Activated CD4-positive, alpha-beta T cell treated with anti-CD3 and anti-CD28 coated beads for 4 hours (primary cell): ENCODE results near the gene MAD2L1.
"Not testable (repeated sequence)": the region's sequence is repeated elsewhere in the genome, so short reads cannot be mapped to it uniquely, and the experiment has no call there.

Experiments used
- DNase-seq, 2 donors: peaks; one replicate each; pipeline ENCODE4 v3.0.0-alpha.2; 2020

The MAD2L1 gene

GRCh38 chr4:120066517-120067340, at the start of gene MAD2L1:
TSS of gene MAD2L1 (minus strand) at chr4:120066848. CDS start at chr4:120066734, 114 bp downstream.
- DNase-seq, result peak; percentile 99

- DNase-seq, result no peak
Observed at GRCh38 chr4:120111745-120112144, 45.1 kb upstream of the MAD2L1 start.

- DNase-seq, result no peak
Observed at GRCh38 chr4:120109406-120109805, 42.8 kb upstream of the MAD2L1 start.

- DNase-seq, result no peak
Observed at GRCh38 chr4:120105472-120105871, 38.8 kb upstream of the MAD2L1 start.

GRCh38 chr4:120096508-120097297, 30.1 kb upstream of the MAD2L1 start:
- no peak for DNase-seq

- DNase-seq, result no peak
Observed at GRCh38 chr4:120088507-120088906, 21.9 kb upstream of the MAD2L1 start.

- DNase-seq, result not testable (repeated sequence)
Observed at GRCh38 chr4:120088066-120088465, 21.4 kb upstream of the MAD2L1 start.

- DNase-seq, result no peak
Observed at GRCh38 chr4:120085705-120086104, 19.1 kb upstream of the MAD2L1 start.

GRCh38 chr4:120084327-120084726, 17.7 kb upstream of the MAD2L1 start:
- DNase-seq, result no peak

- DNase-seq, result no peak
Observed at GRCh38 chr4:120083152-120083551, 16.5 kb upstream of the MAD2L1 start.

- no peak for DNase-seq
Observed at GRCh38 chr4:120082251-120082650, 15.6 kb upstream of the MAD2L1 start.

- no peak for DNase-seq
Observed at GRCh38 chr4:120081726-120082125, 15.1 kb upstream of the MAD2L1 start.

- no peak for DNase-seq
Observed at GRCh38 chr4:120080533-120080932, 13.9 kb upstream of the MAD2L1 start.

- DNase-seq, result no peak
Observed at GRCh38 chr4:120079839-120080520, 13.3 kb upstream of the MAD2L1 start.

GRCh38 chr4:120078216-120078615, 11.6 kb upstream of the MAD2L1 start:
- DNase-seq, result no peak

GRCh38 chr4:120071192-120071795, 4.6 kb upstream of the MAD2L1 start:
- DNase-seq, result peak; percentile 34 to 56

- no peak for DNase-seq
Observed at GRCh38 chr4:120070196-120070595, 3.5 kb upstream of the MAD2L1 start.

GRCh38 chr4:120065974-120066516, 603 bp downstream of the MAD2L1 start:
- DNase-seq, result no peak

GRCh38 chr4:120064887-120065286, 1.8 kb downstream of the MAD2L1 start:
- DNase-seq, result no peak

- not testable (repeated sequence) for DNase-seq
Observed at GRCh38 chr4:120063711-120064110, 2.9 kb downstream of the MAD2L1 start.

- DNase-seq, result no peak
Observed at GRCh38 chr4:120062663-120063195, 3.9 kb downstream of the MAD2L1 start.

- no peak for DNase-seq
Observed at GRCh38 chr4:120059036-120059435, 7.6 kb downstream of the MAD2L1 start.
